Upper lobe of left lung (tissue), 4 donors: ENCODE data around the gene LRRC3.

ENCODE experiments used
- EP300 ChIP-seq, 4 donors: sonication (generic); formaldehyde crosslinking; IDR thresholded peaks; one replicate each; pipeline ENCODE4 v1.5.1; 2017; ENCODE audit warnings: antibody characterized with exemption in 4 of 4, control low read depth in 2 of 4
- POLR2A ChIP-seq, 4 donors: fragments of 450-650 bp; IDR thresholded peaks; one replicate each; pipeline ENCODE4 v1.5.1; 2016 to 2017; ENCODE audit warnings: antibody characterized with exemption in 4 of 4, mild to moderate bottlenecking in 2 of 4
- TF ChIP-seq, protein P1 (sequence below), 6 experiments: fragments of 450-650 bp in 4 of 6; fragments of 200-600 bp in 2 of 6; sonication (generic) in 2 of 6; IDR thresholded peaks; one replicate each; pipeline ENCODE4 v1.5.1; 2016 to 2019; ENCODE audit warnings: antibody characterized with exemption in 6 of 6

DNA sequence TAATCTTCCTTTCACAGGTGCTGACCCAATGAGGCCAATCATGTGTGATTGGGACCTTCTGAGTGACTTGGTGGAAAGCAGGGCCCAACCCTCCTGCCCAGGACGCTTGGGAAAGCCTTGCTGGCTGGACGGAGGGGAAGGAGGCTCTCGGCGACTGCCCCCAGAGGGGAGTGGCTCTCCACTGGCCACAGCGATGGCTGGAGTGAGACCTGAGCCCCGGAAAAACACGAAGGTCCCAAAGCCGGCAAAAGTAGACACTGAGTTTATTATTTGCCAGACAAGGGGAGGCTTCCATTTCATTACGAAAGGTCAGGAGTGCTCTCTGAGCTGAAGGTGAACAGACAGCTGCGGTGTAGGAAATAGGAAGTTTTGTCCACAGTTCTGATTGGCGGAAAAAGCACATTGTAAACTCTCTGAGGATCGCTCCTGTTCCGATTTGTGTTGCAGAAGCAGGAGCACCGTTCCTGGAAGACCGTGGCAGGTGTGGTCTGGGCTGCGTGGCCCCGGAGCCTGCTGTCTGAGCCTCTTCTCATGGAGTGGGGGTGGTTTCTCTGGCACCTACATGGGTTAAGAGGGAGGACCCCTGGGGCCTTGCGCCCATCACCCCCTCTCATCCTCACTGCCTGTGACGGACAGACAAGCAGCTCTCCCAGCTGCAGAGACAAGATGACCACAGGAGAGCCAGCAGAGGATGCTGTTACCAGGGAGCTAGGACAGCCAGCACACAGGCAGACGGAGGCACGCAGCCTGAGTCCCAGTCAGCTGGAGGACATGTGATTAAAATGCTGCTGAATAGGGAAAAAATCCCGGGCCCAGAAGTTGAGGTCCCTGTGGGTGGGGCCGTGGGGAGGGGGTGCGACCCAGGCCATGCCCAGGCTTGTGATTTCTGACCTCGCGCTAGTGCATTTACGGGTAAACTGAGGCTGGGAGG lies 43.2 kb downstream of the LRRC3 start:
- TF ChIP-seq, protein P1, sequence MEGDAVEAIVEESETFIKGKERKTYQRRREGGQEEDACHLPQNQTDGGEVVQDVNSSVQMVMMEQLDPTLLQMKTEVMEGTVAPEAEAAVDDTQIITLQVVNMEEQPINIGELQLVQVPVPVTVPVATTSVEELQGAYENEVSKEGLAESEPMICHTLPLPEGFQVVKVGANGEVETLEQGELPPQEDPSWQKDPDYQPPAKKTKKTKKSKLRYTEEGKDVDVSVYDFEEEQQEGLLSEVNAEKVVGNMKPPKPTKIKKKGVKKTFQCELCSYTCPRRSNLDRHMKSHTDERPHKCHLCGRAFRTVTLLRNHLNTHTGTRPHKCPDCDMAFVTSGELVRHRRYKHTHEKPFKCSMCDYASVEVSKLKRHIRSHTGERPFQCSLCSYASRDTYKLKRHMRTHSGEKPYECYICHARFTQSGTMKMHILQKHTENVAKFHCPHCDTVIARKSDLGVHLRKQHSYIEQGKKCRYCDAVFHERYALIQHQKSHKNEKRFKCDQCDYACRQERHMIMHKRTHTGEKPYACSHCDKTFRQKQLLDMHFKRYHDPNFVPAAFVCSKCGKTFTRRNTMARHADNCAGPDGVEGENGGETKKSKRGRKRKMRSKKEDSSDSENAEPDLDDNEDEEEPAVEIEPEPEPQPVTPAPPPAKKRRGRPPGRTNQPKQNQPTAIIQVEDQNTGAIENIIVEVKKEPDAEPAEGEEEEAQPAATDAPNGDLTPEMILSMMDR (IDR thresholded peaks at IDR 0.05), result no peak
- TF ChIP-seq EP300 (IDR thresholded peaks at IDR 0.05) (no peak), POLR2A (IDR thresholded peaks at IDR 0.05) (no peak)
